Measurements from ENCODE around the gene GRIN3B.

GRIN3B gene

DNA sequence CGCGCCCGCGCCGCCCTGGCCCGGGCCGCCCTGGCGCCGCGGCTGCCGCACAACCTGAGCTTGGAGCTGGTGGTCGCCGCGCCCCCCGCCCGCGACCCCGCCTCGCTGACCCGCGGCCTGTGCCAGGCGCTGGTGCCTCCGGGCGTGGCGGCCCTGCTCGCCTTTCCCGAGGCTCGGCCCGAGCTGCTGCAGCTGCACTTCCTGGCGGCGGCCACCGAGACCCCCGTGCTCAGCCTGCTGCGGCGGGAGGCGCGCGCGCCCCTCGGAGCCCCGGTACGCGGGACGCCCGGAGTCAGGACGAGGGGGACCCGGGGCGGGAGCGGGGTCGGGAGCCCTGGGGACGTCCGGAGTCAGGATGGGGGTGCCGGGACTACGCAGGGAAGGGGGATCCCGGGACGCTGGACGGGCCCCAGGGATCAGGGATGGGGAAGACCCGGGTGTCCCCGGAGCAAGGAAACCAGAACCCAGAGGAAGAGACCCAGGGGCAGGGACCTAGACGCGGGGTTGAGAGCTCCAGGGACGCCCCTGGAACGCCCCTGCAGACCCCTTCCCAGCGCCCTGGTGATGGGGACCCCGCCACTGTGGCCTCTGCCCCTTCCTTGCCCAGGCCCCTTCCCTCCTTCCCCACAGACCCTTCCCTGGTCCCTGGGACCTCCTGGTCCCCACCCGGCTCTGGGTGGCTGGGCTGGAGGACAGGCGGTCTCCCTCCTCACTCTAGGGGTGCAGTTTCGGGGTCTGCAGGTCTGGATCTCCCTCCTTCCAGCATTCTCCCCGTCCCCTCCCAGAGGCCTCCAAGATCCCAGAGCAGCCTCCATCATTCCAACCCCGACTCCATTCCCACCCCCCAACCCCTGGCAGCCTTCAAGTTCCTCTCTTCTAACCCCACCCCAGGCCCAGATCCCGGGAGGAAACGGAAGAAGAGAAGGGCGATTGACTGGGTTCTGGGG, 645 bp downstream of the GRIN3B start:
- H3K4me3 ChIP-seq (IDR thresholded peaks at IDR 0.05; ENCODE audit: insufficient read depth, low read depth, low read length), result no peak overlapping the region
- H4K20me1 ChIP-seq (ENCODE audit: insufficient read depth), result no peaks in the 10 kb centered on the region
- no peak overlapping the region for H3K4me2 ChIP-seq
- TF ChIP-seq, protein P1, sequence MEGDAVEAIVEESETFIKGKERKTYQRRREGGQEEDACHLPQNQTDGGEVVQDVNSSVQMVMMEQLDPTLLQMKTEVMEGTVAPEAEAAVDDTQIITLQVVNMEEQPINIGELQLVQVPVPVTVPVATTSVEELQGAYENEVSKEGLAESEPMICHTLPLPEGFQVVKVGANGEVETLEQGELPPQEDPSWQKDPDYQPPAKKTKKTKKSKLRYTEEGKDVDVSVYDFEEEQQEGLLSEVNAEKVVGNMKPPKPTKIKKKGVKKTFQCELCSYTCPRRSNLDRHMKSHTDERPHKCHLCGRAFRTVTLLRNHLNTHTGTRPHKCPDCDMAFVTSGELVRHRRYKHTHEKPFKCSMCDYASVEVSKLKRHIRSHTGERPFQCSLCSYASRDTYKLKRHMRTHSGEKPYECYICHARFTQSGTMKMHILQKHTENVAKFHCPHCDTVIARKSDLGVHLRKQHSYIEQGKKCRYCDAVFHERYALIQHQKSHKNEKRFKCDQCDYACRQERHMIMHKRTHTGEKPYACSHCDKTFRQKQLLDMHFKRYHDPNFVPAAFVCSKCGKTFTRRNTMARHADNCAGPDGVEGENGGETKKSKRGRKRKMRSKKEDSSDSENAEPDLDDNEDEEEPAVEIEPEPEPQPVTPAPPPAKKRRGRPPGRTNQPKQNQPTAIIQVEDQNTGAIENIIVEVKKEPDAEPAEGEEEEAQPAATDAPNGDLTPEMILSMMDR (conservative IDR thresholded peaks at IDR 0.05; ENCODE audit: low read depth, low read length), result no peak
- H3K27ac ChIP-seq, result no peak overlapping the region
- H3K9ac ChIP-seq, result no peak overlapping the region
- H3K27me3 ChIP-seq (ENCODE audit: insufficient read depth, low read depth), result peaks cover 16% of the 10 kb centered on the region; the same call in 1 of the 2 replicates
- no peak overlapping the region for H2AFZ ChIP-seq (ENCODE audit: low read depth)
- H3K36me3 ChIP-seq (ENCODE audit: insufficient read depth), result no peaks in the 10 kb centered on the region
- H3K79me2 ChIP-seq (ENCODE audit: insufficient read depth, low read depth), result no peaks in the 10 kb centered on the region
- peaks cover 14% of the 10 kb centered on the region for H3K4me1 ChIP-seq (ENCODE audit: low read depth, poor library complexity, severe bottlenecking)

DNA sequence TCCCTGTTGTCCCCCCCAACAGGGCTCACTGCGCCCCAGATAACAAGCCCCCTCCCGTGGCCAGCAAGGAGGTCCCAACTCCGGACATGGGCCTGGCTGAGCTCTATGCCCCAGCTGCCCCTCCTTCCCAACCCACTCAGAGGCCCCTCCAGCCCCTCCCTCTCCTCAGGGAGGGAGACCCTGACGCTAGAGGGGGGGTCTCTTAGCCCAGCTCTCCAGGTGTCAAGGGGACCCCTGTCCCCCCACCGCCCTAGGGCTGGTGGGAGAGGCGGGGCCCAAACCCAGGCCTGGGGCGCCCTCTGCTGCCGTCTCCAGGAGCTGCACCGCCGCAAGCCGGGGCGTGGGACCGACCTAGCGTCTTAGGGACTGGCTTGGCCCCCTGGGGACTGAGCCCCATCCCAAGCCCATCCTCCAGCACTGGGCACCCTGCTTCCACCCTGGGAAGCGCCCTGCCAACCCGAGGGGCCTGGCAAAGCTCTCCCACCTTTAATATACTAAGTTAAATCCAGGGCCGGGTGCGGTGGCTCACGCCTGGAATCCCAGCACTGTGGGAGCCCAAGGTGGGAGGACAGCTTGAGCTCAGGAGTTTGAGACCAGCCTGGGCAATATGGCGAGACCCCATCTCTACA, 1.4 kb downstream of the GRIN3B start:
- Histone ChIP-seq H3K27ac (no peak overlapping the region), H4K20me1 (ENCODE audit: insufficient read depth) (no peaks in the 10 kb centered on the region), H3K9ac (no peak overlapping the region), H2AFZ (ENCODE audit: low read depth) (no peak overlapping the region), H3K4me2 (no peak overlapping the region), H3K36me3 (ENCODE audit: insufficient read depth) (no peaks in the 10 kb centered on the region), H3K4me1 (ENCODE audit: low read depth, poor library complexity, severe bottlenecking) (peaks cover 7% of the 10 kb centered on the region), H3K27me3 (ENCODE audit: insufficient read depth, low read depth) (peaks cover 16% of the 10 kb centered on the region; the same call in 1 of the 2 replicates), H3K4me3 (IDR thresholded peaks at IDR 0.05; ENCODE audit: insufficient read depth, low read depth, low read length) (no peak overlapping the region), H3K79me2 (ENCODE audit: insufficient read depth, low read depth) (no peaks in the 10 kb centered on the region)
- TF ChIP-seq, protein P1 (conservative IDR thresholded peaks at IDR 0.05; ENCODE audit: low read depth, low read length), result peak; percentile 90

DNA sequence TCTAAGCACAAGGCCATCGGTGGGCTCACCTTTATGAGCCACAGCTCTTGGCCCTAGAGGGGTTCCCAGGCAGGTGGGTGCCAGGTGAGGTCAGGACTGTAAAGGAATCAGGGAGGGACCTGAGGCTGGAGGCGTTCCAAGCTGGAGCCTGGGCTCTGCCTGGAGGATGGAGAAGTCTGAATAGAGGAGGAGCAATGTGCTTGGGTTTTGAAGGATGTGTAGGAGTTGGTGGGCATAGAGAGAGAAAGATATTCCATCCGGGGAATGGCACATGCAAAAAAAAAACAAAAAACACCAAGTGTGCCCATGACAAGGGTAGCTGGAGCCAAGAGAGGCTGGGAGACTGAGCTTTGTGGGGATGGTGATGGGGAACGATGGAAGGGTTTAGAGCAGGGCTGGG, 2.4 kb downstream of the GRIN3B start:
- H3K79me2 ChIP-seq (ENCODE audit: insufficient read depth, low read depth), result no peaks in the 10 kb centered on the region
- no peaks in the 10 kb centered on the region for H3K36me3 ChIP-seq (ENCODE audit: insufficient read depth)
- TF ChIP-seq, protein P1 (conservative IDR thresholded peaks at IDR 0.05; ENCODE audit: low read depth, low read length), result no peak
- no peak overlapping the region for H3K4me2 ChIP-seq
- H3K9ac ChIP-seq, result no peak overlapping the region
- H3K27me3 ChIP-seq (ENCODE audit: insufficient read depth, low read depth), result peaks cover 16% of the 10 kb centered on the region; the same call in 1 of the 2 replicates
- no peak overlapping the region for H3K27ac ChIP-seq
- H4K20me1 ChIP-seq (ENCODE audit: insufficient read depth), result no peaks in the 10 kb centered on the region
- no peak overlapping the region for H3K4me3 ChIP-seq (IDR thresholded peaks at IDR 0.05; ENCODE audit: insufficient read depth, low read depth, low read length)
- H3K4me1 ChIP-seq (ENCODE audit: low read depth, poor library complexity, severe bottlenecking), result no peaks in the 10 kb centered on the region
- no peak overlapping the region for H2AFZ ChIP-seq (ENCODE audit: low read depth)

DNA sequence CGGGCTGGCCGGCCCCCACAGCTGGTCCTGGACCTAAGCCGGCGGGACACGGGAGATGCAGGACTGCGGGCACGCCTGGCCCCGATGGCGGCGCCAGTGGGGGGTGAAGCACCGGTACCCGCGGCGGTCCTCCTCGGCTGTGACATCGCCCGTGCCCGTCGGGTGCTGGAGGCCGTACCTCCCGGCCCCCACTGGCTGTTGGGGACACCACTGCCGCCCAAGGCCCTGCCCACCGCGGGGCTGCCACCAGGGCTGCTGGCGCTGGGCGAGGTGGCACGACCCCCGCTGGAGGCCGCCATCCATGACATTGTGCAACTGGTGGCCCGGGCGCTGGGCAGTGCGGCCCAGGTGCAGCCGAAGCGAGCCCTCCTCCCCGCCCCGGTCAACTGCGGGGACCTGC, 3.1 kb downstream of the GRIN3B start:
- no peaks in the 10 kb centered on the region for H3K79me2 ChIP-seq (ENCODE audit: insufficient read depth, low read depth)
- H3K4me1 ChIP-seq (ENCODE audit: low read depth, poor library complexity, severe bottlenecking), result no peaks in the 10 kb centered on the region
- no peak overlapping the region for H3K4me2 ChIP-seq
- no peaks in the 10 kb centered on the region for H3K36me3 ChIP-seq (ENCODE audit: insufficient read depth)
- H3K9ac ChIP-seq, result no peak overlapping the region
- H3K4me3 ChIP-seq (IDR thresholded peaks at IDR 0.05; ENCODE audit: insufficient read depth, low read depth, low read length), result no peak overlapping the region
- H2AFZ ChIP-seq (ENCODE audit: low read depth), result no peak overlapping the region
- TF ChIP-seq, protein P1 (conservative IDR thresholded peaks at IDR 0.05; ENCODE audit: low read depth, low read length), result no peak
- no peak overlapping the region for H3K27ac ChIP-seq
- H3K27me3 ChIP-seq (ENCODE audit: insufficient read depth, low read depth), result peaks cover 9% of the 10 kb centered on the region; the same call in 1 of the 2 replicates
- no peaks in the 10 kb centered on the region for H4K20me1 ChIP-seq (ENCODE audit: insufficient read depth)
